ENCODE data around the gene PNRC1.
"Not testable (repeated sequence)": the region's sequence is repeated elsewhere in the genome, so short reads cannot be mapped to it uniquely, and the experiment has no call there.

PNRC1 gene

DNA sequence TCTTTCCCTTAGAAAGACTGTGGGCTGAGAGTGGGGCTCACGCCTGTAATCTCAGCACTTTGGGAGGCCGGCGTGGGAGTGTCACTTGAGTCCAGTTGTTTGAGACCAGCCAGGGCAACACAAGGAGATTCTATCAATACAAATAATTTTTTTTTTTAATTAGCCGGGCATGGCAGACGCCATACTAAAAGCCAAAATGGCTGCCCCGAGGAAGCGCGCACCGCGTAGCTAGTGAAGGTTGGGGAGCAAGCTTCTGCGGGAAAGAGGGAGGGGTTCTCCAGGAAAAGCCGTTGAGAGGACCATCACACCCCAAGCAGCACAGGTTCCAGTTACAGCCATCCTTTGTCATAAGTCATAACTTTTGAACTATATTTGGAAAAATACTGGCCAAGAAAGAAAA is 21.3 kb upstream of the PNRC1 start:
- DNase-seq (no peak), ATAC-seq (no peak)

DNA sequence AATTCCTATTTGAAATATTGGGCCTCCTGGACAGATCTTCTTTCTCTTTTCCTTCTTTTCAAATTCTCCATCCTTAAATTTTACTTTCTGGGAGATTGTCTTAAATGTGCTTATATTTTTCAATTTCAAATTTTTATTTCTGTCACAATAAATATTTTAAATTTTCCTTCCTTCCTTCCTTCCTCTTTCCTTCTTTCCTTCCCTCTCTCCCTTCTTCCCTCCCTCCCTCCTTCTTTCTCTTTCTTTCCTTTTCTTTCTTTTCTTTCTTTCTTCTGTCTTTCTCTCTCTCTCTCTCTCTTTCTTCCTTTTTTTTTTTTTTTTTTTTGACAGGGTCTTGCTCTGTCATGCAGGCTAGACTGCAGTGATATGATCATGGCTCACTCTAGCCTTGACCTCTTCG is 16.7 kb upstream of the PNRC1 start:
- DNase-seq (no peak), ATAC-seq (no peak)

DNA sequence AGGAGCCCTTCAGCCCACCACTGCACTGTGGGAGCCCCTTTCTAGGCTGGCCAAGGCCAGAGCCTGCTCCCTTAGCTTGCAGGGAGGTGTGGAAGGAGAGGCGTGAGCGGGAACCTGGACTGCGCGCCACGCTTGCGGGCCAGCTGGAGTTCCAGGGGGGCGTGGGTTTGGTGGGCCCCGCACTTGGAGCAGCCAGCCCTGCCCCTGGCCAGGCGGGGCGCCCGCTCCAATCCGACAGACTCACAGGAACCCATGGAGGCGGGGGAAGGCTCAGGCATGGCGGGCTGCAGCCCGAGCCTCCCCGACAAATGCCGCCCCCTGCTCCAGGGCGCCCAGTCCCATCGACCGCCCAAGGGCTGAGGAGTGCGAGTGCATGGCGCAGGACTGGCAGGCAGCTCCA is 15.6 kb upstream of the PNRC1 start:
- ATAC-seq, DNase-seq: not testable (repeated sequence)

DNA sequence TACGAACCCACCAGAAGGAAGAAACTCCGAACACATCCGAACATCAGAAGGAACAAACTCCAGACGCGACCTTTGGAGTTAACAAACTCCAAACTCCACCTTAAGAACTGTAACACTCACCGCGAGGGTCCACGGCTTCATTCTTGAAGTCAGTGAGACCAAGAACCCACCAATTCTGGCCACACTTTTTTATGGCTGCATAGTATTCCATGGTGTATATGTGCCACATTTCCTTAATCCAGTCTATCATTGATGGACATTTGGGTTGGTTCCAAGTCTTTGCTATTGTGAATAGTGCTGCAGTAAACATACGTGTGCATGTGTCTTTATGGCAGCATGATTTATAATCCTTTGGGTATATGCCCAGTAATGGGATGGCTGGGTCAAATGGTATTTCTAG is 14.4 kb upstream of the PNRC1 start:
- not testable (repeated sequence) for ATAC-seq, DNase-seq

DNA sequence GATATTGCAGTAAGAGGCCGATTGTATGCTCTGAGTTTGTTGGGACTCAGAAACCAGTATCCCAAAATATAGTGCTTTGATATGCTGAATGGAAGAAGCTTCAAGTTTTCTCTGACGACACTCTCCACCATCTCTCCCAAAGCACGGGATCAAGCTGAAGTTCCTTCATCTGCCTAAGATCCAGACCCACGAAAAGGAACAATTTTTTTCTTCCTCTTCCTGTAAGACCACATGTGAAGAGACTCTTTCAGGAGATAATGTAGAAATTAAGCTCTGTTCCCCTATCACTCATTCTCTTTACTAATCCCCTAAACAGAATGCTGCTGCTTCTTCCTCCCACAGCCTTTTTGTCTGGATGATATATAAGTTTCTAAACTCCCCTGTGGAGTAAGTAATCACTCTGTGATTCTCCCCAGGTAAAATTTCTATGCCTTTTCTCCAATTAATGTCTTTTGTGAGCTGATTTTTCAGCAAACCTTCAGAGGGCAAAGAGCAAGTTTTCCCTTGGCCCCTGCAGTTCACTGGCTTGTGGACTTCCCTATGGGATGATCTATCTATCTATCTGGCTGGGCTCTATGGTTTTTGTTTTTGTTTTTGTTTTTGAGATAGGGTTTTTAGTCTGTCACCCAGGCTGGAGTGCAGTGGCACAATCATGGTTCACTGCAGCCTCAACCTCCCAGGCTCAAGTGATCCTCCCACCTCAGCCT is 13.5 kb upstream of the PNRC1 start:
- no peak for ATAC-seq
- no peak for DNase-seq

DNA sequence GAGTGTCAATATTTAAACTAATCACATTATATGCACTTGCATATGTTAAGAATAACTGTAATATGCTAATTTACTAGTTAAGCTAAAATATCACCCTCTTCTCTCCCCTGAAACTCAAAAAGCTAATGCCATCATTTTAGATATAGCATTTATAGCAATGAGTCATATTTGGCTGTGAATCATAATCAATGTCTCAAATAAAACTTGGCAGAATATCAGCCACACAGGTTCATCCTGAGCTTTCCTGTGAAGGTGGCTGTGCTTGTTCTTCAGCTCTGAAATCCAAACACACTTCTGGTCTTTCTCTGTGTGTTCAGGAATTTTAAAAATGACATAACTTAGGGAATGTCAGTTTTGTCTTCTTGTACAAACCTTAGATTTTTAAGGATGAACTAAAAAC is 12.8 kb upstream of the PNRC1 start:
- no peak for ATAC-seq

DNA sequence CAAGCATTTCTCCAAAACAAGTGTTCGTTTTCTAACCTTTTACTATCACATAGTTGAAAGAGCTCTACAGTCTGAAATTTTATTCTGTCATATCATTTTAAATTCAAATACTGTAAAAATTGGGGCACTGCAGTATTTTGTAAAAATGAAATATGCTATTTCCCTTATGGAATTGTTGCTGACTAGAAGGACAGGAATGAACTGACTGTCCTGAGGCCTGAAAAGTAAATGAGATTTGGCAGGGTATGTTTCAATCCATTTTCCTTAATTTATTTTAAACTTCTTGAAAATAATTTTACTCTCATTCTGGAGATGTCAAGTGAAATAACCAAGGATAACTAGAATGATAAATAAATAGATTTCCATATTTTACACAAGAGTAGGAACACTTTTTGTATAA is 11.9 kb upstream of the PNRC1 start:
- DNase-seq = no peak

More for the DNA sequence above, 12.8 kb upstream of the PNRC1 start:
- no peak for DNase-seq

DNA sequence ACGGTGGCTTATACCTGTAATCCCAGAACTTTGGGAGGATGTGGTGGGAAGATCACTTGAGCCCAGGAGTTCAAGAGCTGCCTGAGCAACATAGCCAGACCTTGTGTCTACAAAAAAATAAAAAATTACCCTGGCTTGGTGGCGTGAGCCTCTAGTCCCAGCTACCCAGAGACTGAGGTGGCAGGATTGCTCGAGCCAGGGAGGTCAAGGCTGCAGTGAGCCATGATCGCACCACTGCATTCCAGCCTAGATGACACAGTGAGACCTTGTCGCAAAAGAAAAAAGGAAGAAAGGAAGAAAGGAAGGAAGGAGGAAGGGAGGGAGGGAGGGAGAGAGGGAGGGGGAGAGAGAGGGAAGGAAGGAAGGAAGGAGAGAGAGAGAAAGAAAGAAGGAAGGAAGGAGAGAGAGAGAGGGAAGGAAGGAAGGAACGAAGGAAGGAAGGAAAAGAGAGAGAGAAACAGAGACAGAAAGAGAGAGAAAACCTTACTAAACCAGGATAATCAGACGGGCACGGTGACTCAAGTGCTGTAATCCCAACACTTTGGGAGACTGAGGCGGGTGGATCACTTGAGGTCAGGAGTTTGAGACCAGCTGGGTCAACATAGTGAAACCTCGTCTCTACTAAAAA is 10.9 kb upstream of the PNRC1 start:
- ATAC-seq (no peak), DNase-seq (no peak)

More for the DNA sequence above, 11.9 kb upstream of the PNRC1 start:
- no peak for ATAC-seq

DNA sequence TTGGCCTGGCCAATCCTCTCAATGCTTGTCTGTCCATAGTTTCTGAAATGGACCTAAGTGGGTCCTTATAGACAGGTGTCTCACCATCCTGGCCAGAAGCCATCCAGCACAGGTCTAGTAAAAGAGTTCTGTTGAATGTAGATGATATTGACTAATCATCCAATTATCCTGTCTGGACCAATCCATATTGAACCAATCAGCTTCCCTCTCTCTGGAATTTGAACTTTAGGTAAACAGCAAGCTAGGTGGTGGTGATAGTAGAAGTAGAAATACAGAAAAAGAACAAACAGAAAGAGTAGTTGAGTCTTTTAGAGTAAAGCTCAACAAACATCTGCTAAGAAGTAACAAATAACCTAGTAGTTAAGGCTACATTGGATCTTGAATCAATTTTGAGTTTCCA is 9.5 kb upstream of the PNRC1 start:
- ATAC-seq (no peak), DNase-seq (no peak)

DNA sequence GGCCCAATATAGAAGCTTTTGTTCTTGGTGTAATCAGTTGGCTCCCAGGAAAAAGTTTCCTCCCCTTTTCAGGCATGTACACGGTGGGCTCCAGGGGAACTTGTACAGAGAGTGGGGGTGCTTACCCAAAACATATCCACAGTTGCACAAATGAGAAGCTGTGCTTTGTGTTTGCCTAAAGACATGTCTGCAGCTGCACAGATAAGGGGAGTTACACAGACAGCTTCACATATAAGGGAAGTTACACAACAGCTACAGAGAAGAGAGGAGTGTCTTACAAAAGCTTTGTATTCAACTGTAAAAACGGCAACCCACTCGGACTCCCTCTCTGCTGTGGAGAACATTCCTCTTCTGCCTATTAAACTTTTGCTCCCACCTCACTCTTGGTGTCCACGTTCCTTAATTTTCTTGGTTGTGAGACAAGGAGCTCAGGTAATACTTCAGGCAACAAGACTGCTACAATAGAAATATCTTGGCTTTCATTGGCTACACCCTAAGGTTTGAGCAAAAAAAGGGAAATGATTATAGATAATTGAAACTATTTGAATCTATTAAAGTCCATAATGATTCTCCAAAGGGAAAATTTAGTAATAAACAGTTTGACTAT is 7.4 kb upstream of the PNRC1 start:
- no peak for DNase-seq
- ATAC-seq = no peak

DNA sequence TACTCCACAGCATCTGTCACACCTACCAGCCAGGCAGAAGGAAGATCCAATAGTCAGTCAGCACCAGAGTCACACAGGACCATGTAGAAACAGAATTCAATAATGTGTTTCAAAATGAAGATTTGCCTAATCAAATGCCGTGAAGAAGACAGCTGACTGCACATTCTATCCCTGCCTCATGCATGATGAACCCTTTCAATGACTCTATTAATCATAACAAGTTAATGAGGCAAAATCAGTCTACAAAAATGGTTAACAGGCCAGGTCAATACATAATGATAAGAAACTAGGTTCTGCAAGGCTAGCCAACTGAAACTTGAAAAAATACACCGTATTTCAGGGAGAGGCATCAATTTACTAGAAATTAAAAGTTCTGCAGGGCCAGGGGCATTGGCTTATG is 6.7 kb upstream of the PNRC1 start:
- DNase-seq (no peak), ATAC-seq (no peak)

DNA sequence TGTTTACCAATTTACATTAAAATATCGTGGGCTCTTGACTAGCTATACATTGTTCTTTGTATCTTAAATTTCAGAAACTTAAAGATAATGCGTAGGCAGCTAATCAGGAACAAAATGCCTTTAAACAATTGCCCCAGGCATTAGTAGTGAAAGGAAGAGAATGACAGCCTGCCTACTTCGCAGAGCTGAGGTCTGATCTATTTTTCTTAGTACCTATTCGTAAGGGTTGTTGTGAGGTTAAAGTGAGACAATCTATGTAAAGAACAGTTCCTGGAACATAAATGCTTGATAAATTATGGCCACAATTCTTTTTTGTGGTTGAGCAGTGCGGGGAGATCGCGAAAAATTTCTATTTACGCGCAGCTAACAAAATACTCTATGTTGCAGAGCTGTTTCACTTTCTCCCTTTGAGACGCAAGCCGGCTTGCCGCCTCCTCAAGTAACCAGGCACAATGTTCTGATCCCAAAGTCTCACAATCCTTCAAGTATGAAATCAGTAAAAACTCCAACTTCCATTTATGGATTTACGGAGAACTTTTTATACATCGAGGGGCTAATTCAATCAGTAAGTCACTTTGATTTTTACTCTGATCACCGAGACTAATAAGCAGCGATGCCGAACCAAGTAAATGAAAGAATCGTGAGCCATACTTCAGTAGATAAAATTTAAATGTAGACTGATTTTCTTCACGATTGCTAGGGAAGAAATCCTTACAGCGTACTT is 878 bp upstream of the PNRC1 start:
- peak; percentile 10 for ATAC-seq
- DNase-seq = peak; percentile 44

DNA sequence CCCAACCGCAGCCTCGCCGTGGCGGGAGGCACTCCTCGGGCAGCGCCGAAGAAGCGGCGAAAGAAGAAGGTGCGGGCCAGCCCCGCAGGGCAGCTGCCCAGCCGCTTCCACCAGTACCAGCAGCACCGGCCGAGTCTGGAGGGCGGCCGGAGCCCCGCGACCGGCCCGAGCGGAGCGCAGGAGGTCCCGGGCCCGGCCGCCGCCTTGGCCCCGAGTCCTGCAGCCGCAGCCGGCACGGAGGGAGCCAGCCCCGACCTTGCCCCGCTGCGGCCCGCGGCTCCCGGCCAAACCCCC is 525 bp downstream of the PNRC1 start:
- DNase-seq (no peak), ATAC-seq (peak; percentile 20)

DNA sequence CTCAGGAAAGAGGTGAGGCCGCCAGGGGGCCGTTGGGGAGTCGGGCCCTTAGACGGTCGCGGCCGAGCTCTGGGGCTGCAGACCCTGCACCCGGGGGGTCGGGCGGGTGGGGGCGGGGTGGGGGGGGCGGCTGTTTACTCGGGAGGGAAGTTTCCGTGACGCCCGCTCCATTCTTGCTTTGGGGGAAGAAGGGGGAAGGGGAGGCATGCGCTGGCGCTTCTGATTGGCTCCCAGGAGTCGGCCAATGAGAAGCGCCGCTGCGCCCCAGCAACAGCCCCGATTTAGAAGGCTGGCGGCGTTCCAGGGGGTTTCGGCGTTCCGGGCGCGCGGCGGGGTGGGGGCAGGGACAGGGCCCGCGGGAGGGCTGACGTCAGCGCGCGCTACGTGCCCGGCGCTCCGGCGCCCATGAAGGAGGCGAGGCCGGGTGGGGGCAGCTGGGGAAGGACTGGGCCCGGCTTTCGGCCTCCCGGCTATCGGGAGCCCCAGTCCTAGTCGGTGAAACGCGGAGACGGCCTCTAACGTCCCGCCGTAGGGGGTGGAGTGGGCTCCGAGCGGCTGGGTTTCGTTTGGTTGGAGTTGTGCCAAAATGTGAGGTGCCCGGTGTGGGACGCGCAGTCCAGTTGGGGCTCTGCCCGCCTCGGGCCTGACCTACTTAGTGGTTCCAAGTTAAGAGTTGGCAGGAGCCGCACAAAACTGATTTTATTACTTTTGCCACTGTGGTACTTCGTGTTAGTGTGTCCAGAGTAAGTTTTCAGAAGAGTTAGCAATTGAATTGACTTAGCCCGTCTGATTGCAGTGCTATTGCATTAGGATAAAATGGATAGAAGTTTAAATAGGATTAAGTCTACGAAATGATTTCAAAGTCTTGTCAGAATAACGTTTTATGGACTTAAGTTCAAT is 1.1 kb downstream of the PNRC1 start:
- DNase-seq (peak; percentile 99), ATAC-seq (peak; percentile 70)

DNA sequence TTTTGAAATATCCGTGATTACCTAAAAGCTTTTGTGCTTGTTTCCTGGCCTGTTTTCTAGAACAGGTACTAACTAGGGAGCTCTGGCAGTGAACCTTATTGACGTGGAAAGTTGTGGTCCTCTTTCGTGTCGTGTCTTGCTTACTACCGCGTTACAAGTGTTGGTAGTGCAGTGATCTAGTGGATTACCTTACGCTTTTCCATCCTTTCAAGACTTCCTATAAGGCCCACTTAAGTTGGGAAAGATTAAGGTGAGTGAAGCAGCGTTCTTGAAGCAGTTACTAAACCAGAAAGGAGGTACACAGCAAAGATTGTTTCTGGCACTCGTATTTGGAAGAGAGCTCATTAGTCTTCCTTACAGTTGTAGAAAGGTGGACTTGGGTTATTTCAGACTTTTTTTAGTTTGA is 1.9 kb downstream of the PNRC1 start:
- ATAC-seq = no peak
- DNase-seq = no peak

DNA sequence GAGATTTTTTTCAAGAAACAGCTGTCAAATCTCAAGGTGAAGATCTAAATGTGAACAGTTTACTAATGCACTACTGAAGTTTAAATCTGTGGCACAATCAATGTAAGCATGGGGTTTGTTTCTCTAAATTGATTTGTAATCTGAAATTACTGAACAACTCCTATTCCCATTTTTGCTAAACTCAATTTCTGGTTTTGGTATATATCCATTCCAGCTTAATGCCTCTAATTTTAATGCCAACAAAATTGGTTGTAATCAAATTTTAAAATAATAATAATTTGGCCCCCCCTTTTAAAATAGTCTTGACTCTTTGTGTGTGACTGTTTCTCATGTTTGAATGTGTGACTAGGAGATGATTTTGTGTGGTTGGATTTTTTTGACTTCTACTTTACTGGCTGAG is 4.0 kb downstream of the PNRC1 start:
- DNase-seq (no peak), ATAC-seq (no peak)

DNA sequence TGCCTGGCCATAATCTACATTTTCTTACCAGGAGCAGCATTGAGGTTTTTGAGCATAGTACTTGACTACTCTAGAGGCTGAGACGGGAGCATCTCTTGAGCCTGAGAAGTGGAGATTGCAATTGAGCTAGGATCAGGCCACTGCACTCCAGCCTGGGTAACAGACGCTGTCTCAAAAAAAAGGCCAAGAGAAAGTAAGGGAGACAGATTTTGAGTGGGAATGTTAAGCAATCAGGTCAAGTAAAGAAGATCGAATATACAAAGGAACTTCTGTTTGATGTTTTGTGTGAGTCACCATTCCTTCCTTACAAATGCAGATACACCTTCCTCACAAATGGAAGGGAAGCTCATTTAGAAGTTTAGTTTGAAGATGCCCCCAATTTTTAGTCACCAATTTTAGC is 4.4 kb downstream of the PNRC1 start:
- DNase-seq = no peak
- no peak for ATAC-seq

DNA sequence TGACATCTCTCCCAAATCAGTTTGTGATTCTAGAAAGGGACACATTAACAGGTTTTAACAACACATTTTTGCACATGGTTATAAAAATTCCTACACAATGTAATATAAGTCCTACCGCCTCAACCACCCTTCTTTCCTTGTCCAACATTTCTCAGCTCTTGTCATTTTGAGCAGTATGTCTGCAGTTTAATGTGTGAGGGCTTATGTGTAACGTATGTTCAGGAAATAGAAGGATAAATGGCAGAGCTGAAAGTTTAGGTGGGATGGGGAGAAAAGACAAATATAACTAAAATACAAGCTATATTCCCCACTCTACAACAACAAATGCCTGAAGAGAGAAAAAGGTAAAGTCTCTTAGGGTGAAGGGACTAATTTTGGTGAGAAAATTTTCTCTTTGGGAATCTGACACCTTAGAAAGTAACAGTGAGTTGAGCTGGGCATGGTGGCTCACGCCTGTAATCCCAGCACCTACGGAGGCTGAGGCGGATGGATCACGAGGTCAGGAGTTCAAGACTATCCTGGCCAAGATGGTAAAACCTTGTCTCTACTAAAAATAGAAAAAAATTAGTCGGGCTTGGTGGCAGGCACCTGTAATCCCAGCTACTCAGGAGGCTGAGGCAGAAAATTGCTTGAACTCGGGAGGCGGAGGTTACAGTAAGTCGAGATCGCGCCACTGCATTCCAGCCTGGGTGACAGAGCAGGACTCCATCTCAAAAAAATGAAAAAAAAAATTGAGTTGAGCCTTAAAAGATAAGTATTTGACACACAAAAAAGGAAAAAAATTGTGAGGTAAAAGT is 5.1 kb downstream of the PNRC1 start:
- DNase-seq (no peak), ATAC-seq (no peak)

DNA sequence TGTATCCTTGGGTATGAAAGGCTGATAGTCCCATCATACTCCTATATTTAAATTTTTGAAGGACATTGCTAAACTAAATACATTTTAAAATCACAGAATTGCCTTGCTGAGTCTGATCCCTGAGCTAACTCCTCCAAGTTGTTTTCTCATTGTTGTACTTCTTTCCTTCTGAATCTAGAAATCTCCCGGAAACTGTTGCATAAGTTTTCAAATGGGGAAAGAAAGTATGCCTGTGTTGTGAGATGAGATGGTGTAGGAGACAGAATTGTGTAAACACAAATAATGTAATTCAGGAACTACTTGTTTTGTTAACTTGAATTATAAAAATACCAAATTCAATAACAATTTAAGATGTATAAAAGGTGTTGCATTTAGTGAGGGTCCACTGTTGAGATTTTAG is 7.3 kb downstream of the PNRC1 start:
- no peak for ATAC-seq

DNA sequence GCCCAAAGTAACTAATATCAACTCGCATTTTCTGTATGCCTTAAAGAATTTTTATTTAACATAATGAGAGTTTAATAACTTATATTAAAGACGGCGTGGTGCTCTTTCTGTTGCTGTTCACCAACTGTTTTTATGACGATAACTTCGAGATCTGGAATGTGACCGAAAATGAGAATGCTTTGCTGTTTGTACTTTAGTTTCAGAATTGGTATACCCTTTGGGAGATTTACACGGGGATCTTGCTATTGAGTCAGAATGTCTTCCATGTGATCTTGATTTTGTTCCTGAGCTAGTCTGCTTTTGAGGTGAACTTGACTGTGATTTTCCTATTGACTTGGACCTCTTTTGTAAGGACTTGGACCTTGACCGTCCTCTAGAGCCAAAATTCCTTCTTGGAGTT is 17.9 kb downstream of the PNRC1 start:
- ATAC-seq = peak; percentile 52
- no peak for DNase-seq

More for the DNA sequence above, 7.3 kb downstream of the PNRC1 start:
- no peak for DNase-seq

DNA sequence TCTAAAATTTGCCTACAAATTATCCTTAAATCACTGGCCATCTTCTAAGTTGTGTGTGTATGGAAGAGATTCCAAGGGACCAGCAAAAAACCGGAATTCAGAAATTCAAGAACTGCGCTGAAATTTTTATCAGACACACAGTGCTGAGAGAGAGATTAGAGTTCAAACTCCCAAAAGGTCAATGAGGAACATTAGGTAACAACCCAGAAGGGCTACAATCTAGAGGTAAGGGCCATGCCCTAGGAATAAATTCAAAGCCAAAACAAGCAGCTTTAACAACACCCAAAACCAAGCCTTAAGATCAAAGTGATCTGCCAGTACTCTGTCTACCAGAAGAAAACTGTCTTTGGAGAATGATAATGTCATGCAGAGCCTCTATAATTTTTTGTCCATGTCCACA is 19.6 kb downstream of the PNRC1 start:
- no peak for ATAC-seq
- no peak for DNase-seq

Data from stimulated activated naive CD8-positive, alpha-beta T cell treated with anti-CD3 and anti-CD28 coated beads, Interleukin-15, Interleukin-2, amounts not matched to agents 100 U/mL and 50 U/mL, for 24 hours (primary cell).